GM18867 (cell line): ENCODE results near the gene SKP1.

Source experiments
- ATAC-seq: cut with Tn5 transposase; IDR thresholded peaks from one replicate; pipeline ENCODE4 v1.9.1; 2021; ENCODE audit warnings: mild to moderate bottlenecking, moderate library complexity; ENCODE audit not compliant: unreplicated experiment

The SKP1 gene

GRCh38 chr5:134113902-134114875, 62.6 kb downstream of the SKP1 start, which contains the start of gene TCF7:
TSS of gene TCF7 (plus strand) at chr5:134114681. CDS start at chr5:134114907, 226 bp downstream.
- ATAC-seq = peak; percentile 82

- no peak for ATAC-seq
Measured at GRCh38 chr5:134113363-134113889, 63.3 kb downstream of the SKP1 start.

- ATAC-seq = no peak
Measured at GRCh38 chr5:134112726-134113362, 63.9 kb downstream of the SKP1 start.

- ATAC-seq = peak; percentile 41
Measured at GRCh38 chr5:134111741-134112647, 64.8 kb downstream of the SKP1 start.

GRCh38 chr5:134110382-134110781, 66.4 kb downstream of the SKP1 start:
- ATAC-seq = no peak

- ATAC-seq = no peak
Measured at GRCh38 chr5:134107779-134108178, 69.0 kb downstream of the SKP1 start.

- ATAC-seq = no peak
Measured at GRCh38 chr5:134106991-134107701, 69.6 kb downstream of the SKP1 start.

- ATAC-seq = no peak
Measured at GRCh38 chr5:134103998-134104654, 72.6 kb downstream of the SKP1 start.

- ATAC-seq = no peak
Measured at GRCh38 chr5:134103397-134103796, 73.4 kb downstream of the SKP1 start.

- ATAC-seq = no peak
Measured at GRCh38 chr5:134101686-134102439, 74.9 kb downstream of the SKP1 start.

- peak; percentile 83 for ATAC-seq
Measured at GRCh38 chr5:134100283-134101091, 76.3 kb downstream of the SKP1 start.

- ATAC-seq = no peak
Measured at GRCh38 chr5:134099939-134100282, 76.8 kb downstream of the SKP1 start.

GRCh38 chr5:134099288-134099872, 77.4 kb downstream of the SKP1 start:
- no peak for ATAC-seq
